Measurements from ENCODE around the gene KCTD1.
A peak's percentile ranks its signal among the peaks of the same experiment; 100 is the strongest.

The KCTD1 gene

DNA sequence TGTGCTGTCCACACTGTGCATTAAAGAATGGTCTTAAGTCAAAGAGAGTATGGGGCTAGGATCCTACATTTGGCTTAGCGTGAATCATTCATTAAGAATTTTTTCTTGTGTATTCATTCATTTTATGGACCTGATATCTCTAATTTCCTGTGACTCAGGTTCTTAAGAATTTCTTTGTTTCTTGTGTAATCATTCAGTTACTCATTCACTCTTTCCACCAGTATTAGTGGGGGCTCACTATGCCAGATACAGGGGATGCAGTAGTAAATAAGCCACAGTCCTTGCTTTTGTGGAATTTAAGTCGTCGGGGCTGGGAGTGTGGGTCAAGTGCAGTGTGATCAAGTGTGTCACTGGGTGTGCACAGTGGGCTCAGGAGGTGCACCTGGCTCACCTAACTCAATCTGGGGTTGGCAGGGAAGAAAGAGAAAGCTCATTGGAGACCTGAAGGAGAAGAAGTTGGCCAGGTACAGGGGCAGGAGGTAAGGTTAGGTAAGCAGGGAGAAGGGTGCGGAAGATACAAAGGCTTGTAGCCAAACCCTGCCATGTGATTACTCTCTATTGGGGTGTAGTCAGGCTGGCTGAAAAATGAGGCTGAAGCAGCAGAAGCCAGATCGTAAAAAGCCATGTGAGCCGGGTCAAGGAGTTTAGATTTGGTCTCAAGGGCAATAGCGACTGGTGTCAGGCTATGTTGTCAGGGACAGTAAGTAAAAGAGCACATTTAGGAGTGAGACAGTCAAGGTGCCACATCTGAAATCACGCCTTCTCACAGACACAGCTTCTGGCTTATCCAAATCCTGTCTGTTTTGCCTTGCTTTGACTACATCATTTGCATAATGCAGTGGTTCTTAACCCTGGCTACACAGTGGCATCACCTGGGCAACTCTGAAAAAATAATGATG lies 67.2 kb downstream of the KCTD1 start:
- no peak for DNase-seq (ENCODE audit: low spot score)

DNA sequence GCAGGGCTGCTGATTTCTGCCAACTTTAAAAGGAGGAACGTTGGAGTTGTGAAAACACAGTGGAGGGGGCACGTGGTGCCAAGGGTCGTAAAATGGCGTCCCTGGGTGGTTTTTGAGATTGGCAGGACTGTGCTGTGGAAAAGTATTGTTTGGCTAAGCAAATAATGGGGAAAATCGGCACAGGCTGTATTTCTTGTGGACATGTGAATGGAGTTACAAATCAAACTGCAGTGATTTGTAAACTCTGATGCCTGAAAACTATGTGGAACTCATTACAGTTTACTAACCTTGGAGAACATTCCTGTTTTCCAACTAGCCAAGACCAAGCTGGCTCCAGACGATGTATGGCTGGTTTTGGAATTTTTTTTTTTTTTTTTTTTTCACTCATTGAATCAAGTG lies 68.7 kb downstream of the KCTD1 start:
- DNase-seq (ENCODE audit: low spot score), result no peak

DNA sequence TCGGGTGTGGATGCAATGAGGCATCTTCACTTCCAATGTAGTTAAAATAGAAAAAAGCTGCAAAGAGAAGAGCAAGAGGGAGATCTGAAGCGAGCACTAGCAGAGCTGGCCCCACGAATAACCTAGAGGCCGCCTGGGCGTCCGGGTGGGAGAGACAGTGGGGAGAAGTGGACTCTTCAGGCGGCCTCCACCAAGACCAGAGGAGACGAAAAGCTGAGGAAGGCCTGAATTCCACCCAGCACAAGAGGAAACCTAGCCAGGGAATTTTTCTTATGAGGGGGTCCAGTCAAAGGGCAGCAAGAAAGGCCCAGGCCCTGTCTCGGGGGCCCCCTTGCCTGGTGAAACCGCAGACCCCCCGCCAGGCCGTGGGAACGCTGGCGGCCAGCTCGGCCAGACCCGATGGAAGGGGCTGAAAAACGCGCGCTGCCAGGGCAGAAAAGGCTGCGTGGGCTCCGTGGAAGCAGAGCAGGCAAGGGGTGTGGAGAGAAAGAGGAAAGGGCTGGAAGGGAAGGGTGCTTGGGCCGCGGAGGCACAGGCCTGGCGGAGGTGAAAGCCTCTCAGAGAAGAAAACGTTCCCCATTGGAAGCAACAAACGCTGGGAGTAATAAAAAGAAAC lies 69.2 kb downstream of the KCTD1 start:
- DNase-seq (ENCODE audit: low spot score), result no peak

DNA sequence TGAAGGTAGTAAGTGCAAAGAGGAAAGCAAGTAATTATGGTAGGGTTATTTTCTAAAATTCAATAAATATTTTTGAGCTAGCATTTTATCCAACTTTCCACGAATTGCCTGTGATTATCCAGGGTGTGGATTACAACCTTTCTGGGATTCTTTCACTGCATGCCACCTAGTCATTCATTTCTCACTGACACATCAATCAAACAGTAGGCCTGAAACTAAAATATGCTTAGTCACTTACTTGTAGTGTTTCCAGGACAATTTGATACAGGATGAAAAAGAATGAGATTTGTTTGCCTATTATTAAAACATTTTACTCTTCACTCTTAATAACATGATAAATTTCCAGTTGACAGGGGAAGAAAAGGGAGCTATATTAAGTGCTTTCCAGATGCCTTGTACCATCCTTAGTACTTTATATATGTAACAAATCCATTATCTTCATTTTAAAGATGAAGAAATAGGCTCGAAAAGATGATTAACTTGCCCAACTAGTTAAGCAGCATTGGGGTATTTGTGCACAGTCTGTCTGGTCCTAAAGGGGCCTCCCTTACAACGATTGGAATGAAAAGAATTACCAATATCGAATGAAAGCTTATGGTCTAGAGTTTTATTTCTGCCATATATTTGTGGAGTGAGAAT lies 70.4 kb downstream of the KCTD1 start:
- no peak for DNase-seq (ENCODE audit: low spot score)

DNA sequence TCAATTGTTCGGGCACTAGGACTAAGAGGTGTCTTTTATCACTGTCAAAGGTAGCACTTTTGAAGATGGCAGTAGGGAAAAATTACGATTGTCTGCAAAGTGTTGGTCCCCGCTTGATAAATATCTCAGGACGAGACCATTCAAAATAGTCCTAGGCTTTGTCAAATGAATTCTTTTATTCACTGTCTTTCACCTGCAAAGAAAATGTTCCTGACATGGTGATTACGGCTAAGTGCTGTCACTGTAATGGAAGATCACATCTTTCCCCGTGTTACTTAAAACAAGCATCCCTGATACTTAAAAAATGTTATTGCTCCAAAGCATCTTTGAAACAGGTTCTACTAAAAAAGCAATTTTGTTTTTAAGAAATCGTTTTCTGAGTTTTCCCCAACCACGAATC lies 71.7 kb downstream of the KCTD1 start:
- DNase-seq (ENCODE audit: low spot score), result no peak

DNA sequence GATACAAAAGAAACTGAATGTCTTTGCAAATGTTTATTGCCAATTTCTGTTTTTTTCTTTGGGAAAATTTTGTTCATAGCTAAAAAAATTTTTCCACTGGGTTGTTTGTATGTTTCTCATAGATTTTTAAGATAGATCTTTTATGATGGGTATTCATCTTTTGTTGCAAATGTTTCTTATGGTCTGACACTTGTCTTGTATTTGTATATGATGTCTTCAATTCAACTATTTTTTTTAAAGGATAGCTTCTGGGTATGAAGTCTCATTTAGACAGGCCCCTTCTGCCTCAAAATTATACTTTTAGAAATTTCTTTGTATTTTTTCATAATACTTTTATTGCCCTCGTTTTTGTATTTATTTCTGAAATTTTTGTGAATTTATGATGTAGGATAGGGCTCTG lies 73.8 kb downstream of the KCTD1 start:
- no peak for DNase-seq (ENCODE audit: low spot score)

DNA sequence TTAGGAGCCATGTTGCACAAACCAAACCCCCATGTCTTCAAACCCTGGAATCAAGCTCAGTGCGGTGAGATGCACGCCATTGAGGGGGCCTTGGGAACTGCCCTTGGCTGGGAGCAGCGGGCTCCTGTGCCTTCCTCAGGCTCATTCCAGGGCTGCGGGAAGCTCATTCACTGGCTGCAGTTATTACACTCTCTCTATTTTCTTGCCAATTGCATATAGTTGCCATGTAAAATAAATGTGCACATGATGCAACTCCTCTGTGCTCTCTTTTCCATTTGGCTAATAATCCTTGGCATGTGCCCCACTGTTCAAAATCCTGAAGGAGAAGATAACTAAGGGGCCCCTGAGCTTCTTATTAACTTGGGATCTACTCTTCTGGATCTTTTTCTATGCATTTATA lies 74.7 kb downstream of the KCTD1 start:
- DNase-seq (ENCODE audit: low spot score), result no peak

DNA sequence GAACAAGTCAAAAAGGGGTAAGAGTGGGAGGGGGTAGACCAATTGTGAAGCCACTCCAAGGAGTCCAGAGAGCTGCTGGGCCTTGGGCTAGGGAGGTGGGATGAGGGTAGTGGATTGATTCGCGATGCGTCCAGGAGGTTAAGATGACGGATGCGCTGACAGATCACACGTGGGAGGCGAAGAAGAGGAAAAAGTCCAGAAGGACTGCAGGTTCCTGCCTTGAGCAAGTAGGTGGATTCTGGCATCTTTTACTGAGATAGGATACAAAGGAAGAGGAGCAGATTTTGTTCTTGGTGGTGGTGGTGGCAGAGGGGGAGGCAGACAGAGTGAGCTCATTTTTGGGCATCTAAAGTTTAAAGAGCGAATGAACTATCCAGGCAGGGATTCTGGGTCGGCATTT lies 76.5 kb downstream of the KCTD1 start:
- DNase-seq (ENCODE audit: low spot score), result no peak

DNA sequence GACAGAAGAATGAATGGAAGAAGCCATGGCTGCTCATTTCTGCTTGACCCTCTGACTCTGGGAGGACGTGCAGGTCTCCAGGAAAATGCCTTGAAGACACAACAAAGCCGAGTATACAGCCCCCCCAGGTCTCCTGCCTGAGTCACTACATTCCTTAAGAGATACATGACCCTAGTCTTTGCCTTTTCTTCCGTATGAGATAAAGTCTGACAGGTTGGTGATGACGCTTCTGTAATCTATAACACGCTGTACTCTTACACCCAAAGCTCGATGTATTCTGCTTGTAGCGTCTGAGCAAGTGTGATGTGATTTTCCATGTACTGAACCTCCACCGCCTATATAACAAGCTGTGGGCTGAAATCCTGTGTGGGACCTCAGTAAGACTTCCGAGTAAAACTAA lies 77.3 kb downstream of the KCTD1 start:
- DNase-seq (ENCODE audit: low spot score), result no peak

DNA sequence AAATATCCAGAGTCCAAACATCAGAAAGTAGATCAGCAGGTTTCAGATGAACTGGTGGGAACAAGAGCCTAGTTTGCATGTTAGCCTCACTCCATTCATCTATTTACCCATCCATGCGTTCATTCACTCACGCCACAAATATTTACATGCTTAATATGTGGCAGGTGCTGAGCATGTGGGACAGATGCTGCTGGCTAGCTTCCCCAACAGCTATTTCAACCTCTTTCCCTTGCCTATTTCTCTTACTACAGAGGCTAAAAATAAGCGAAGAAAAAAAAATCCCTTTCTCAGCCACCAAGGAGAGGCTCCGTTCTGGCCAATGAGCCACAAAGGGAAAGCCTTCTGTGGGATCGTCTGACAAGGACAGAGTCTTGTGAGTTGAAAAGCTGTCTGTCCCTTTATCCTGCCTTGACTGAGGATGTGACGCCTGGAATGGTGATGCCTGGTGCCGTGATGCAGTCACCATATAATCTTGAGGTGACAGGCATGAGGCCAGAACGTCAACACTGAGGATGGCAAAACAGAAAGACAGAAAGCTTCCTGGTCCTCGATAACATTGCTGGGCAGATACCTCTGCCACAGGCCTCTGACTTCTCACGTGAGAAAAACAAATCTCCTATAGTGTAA lies 78.2 kb downstream of the KCTD1 start:
- no peak for DNase-seq (ENCODE audit: low spot score)

DNA sequence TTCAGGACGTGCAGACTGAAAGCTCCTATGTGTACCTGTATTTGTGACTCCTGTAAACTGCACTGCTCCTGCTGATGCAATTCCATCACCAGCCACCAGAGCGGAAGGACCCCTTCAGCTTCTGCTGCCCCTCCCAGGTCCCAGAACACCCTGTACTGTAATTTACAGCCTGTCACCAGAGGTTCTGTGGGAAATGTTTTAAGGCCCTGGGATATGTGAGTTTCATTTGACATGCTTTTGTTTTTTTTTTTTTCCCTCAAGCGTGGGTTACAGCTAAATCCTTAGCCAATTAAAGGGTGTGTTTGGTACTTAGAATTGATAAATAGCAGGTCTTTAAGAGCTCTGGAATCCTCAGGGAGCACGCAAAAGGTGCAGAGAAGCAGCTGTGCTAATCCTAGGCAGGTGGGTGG lies 79.4 kb downstream of the KCTD1 start:
- DNase-seq (ENCODE audit: low spot score), result peak; percentile 25

DNA sequence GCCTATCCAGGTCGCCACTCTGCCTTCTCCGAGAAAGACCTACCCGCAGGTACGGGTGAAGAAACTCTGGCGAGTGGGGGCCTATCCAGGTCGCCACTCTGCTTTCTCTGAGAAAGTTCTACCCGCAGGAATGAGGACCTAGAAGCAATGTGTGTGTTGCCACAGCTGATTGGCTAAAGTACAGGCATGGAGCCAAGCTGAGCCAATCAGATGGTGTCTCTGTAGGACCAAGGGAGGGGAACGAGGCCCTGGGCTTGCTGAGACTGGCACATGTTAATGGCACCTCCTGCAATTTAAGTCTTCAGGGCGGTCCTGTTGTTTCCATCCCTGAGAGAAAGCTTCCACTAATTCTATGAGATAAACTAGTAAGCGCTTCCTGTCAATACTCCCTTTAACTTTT lies 82.3 kb downstream of the KCTD1 start:
- DNase-seq (ENCODE audit: low spot score), result no peak

DNA sequence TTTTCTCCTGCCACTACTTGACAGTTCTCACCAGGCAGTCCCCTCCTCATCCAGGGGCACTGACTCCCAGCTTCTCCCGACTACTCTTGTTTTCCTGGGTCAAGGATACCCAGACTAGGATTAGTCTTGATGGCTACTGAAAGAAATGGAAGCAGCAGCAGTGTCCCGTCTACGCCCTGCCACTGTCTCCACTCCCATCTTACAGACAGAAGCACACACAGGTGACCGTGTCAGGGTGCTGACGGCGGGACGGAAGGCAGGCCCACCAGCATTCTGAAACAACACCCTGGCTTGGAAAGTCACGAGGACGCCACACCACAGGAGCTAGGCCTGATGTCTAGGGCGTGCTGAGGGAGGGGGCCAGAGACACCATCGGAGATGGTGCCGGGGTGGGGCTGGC lies 82.9 kb downstream of the KCTD1 start:
- DNase-seq (ENCODE audit: low spot score), result no peak

DNA sequence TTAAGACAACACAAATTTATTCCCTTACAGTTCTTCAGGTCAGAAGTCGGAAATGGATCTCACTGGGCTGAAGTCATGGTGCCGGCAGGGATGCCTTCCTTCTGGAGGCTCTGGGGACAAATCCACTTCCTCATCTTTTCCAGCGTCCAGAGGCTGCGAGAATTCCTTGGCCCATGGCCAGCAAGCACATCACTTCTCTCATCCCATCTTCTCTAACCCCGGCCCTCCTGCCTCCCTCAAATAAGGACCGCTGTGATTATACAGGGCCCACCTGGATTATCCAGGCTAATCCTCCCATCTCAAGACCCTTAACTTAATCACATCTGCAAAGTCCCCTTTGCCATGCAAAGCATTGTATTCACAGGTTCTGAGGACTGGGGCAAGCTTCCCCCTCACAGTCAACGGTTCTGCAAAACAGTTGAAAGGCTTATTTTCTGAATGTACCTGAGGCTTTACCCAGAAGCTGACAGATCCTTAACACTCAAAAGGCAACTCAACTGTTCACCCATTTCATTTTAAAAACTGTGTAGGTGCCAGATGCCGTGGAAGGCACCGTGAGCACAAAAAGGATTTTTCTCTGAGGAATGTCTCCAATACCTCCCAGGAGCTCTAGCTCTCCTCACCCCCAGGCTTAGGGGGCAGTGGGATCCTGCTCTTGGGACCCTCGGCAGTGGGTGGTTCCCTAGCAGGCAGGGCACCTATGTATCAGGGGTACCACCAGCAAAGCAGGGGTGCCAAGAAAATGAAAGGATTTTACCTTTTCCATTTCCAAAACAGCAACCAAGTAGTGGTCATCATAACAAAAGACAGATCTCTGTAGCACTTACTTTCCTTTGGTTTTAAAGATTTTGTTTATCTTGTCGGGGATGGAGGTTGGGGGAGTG lies 84.0 kb downstream of the KCTD1 start:
- DNase-seq (ENCODE audit: low spot score), result no peak

DNA sequence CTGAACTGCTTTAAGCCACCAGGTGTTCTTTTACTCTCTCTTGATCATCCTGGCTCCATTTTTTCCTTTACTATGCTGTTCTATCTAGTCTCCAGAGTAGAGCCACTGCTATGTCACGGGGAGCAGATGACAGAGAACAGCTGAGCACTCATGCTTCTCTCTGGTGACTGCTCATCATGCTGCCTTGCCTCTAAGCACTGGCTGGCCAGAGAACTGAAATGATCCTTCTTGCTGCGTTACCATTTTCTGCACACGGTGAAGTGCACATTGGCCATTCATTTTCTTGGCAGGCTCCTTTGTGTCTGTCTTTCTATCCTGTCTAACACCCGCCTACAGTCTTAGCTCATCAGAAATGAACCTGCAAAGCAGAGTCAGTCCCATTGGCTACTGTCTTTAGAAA lies 86.0 kb downstream of the KCTD1 start:
- DNase-seq (ENCODE audit: low spot score), result no peak

DNA sequence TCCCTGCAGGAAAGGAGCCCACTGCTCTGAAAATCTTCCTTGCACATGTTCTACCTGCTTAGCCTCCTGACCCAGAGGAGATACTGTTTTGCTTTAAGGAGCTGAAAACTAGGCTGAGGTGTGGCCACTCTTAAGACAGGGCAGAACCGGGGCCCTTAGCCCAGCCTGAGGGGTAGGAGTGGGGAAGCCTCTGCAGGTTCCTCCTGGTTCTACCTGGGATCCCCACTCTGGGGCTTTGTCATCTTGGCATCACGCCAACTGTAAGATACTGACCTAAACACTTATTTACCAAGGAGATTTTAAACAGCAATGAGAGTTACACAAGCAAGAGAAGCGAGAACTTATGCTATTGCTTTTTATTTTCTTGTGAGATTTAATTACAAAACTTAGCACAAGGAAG lies 86.9 kb downstream of the KCTD1 start:
- DNase-seq (ENCODE audit: low spot score), result no peak

DNA sequence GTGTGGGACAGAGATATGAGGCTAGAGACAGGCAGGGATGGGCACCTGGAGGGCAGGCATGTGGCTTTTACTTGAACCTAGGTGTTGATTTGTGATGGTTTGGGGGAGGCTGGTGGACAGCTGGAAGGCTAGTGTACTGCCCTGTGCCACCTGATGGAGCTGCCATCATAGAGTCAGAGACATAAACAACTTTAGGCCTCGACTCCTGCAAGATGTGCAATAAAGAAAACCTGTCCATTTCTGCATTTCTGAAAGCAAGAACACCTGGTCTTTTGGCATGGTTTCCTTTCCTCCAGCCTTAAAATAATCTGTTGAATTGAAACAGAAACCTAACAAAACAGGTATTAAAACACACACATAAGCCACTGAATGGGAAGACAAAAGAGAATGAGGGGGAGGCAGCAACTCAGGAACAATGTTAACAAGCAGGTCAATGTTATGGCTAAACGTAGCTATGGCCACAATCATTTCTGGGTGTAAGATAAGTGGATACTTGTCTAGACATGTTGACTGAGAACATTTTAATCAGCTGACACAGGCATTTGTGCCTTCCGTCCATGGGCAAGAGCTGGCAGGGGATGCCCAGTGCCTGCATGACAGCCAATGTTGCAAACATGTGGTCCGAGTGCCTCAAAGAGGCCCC lies 87.8 kb downstream of the KCTD1 start:
- peak; percentile 25 for DNase-seq (ENCODE audit: low spot score)

DNA sequence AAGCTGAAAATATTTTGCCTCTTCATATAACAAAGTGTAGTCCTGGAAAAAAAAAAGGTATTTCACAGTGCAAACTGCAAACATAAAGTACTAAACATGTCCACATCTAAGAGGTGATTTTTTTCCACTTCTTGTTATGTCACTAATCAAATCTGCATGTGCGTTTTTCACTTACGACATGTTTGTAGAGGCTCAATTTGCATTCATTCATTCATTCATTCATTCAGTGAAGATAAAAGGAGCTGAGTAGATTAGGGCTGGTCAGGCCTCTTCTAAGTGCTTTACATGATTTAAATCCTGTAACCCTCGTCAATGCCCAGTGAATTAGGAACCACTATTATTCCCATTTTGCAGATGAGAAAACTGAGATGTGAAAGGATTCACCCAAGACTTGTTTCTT lies 88.5 kb downstream of the KCTD1 start:
- no peak for DNase-seq (ENCODE audit: low spot score)

DNA sequence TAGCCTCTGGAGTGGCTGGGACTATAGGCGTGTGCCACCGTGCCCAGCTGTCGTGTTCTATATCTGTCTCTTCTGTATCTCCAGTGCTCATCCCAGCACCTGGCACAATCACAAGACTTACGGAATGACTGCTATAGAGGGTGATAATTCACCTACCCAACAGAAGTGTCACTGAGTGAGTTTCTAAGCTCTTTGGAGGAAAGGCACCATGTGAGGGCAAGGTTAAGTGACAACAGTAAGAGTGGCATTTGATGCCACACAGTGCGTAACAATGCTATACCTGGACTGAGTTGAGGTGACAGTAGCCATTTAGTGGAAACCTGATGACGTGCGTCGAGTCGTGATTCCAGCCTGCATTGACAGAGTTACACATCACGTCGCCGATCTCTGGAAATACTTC lies 89.0 kb downstream of the KCTD1 start:
- DNase-seq (ENCODE audit: low spot score), result no peak

DNA sequence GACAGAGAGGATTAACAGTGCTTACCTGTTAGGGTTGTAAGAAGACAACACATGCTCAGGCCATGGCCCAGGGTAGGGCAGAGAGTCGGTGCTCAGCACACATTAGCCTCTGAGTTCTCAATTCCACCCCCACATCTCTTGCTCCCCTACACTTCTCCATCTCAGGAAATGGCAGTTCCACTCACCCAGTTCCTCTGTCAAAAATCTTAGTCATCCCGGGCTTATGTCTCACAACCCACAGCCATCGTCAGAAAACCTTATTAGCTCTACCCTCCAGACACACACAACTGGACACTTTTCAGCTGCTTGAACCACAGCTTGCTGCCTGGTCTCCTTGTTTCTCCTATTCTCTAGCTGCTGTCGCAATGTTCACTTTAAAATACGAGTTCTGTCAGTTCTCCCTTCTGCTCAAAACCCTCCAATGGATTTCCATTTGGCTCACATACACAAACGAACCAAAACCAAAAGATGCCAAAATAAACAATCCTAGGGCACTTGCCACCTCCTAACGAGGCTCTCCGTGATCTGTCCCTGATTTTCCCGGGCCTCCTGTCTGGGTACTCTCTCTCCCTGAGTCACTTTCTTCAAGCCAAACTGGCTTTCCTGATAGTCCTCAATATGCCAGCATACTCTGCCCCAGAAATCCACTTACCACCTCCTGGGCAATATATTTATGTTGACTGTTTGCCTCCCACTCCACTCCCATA lies 89.7 kb downstream of the KCTD1 start:
- DNase-seq (ENCODE audit: low spot score), result no peak
